Heart left ventricle (tissue), 16 donors: ENCODE data around the gene GP2. TPM values are rescaled to one million over a fixed set of nuclear protein-coding genes. Genes with fewer than 3 reads are reported as not detected.

Experiments used
- ATAC-seq, 4 donors: fragments of 200-7000 bp; cut with Tn5 transposase; one replicate each; pipeline ENCODE4 v1.9.1; 2020 to 2022; ENCODE audit warnings: moderate library complexity in 4 of 4, mild to moderate bottlenecking in 3 of 4, moderate number of reproducible peaks in 1 of 4
- DNase-seq, 5 donors: peaks; one replicate each; pipeline ENCODE4 v3.0.0-alpha.2; 2020
- H3K27ac ChIP-seq, 12 donors: fragments of 200-600 bp; sonication (generic) in 4 of 12; one replicate each; pipeline versions ENCODE4 v1.5.0 to v1.8.0; 2016 to 2022; ENCODE audit warnings: mild to moderate bottlenecking in 2 of 12
- H3K27me3 ChIP-seq, 9 donors: fragments of 200-600 bp; sonication (generic) in 2 of 9; one replicate each; pipeline versions ENCODE4 v1.5.1 to v1.8.0; 2016 to 2022; ENCODE audit warnings: mild to moderate bottlenecking in 3 of 9
- H3K36me3 ChIP-seq, 9 donors: fragments of 200-600 bp; sonication (generic) in 2 of 9; one replicate each; pipeline versions ENCODE4 v1.5.0 to v1.8.0; 2018 to 2022; ENCODE audit warnings: mild to moderate bottlenecking in 2 of 9
- H3K4me1 ChIP-seq, 12 donors: fragments of 200-600 bp; sonication (generic) in 4 of 12; one replicate each; pipeline versions ENCODE4 v1.5.0 to v1.8.0; 2016 to 2022; ENCODE audit warnings: mild to moderate bottlenecking in 3 of 12
- H3K4me3 ChIP-seq, 12 donors: fragments of 200-600 bp; sonication (generic) in 4 of 12; one replicate each; pipeline versions ENCODE4 v1.5.0 to v1.8.0; 2017 to 2022; ENCODE audit warnings: mild to moderate bottlenecking in 9 of 12, moderate library complexity in 4 of 12
- H3K9me3 ChIP-seq, 12 donors: fragments of 200-600 bp; sonication (generic) in 4 of 12; one replicate each; pipeline versions ENCODE4 v1.5.0 to v1.8.0; 2016 to 2022; ENCODE audit warnings: mild to moderate bottlenecking in 1 of 12
- POLR2A ChIP-seq, 2 donors: fragments of 450-650 bp; IDR thresholded peaks; one replicate each; pipeline ENCODE4 v1.6.1; 2017; ENCODE audit warnings: antibody characterized with exemption in 2 of 2, mild to moderate bottlenecking in 2 of 2, moderate library complexity in 2 of 2
- WGBS, 4 donors: extraction: QIAGEN DNeasy Blood & Tissue Kit in 2 of 4; methylation state at CpG; one replicate each; pipeline versions ENCODE4 v1.1.5 to v1.1.7; 2013 to 2018; 5-methylcytosine and 5-hydroxymethylcytosine counted together
- intact Hi-C, 10 donors: fragments of 100-400 bp; cut with DNase I; formaldehyde crosslinking; loops; one replicate each; pipeline versions ENCODE4 v1.11.1 to v1.14.2; 2022
- polyA plus RNA-seq, 2 donors: library from polyadenylated mRNA; stranded (reverse); fragments of 200-250 nt; gene quantifications; one replicate each; pipeline ENCODE4 v1.2.3, GENCODE V29; 2013
- total RNA-seq, 9 donors: library from RNA; depleted of rRNA in 2 of 9; stranded (reverse); fragments of >200 nt in 2 of 9; fragmentation: NEBNext Ultra II Directional in 3 of 9; extraction: Animal tissue kit (Norgen Biotek cat#: 25700) in 3 of 9; gene quantifications; one replicate each; pipeline versions ENCODE4 v1.1.0 to v1.2.4, GENCODE V29; 2016 to 2023
- TF ChIP-seq, protein P1 (sequence below), 12 donors: fragments of 200-600 bp; sonication (generic) in 4 of 12; IDR thresholded peaks; one replicate each; pipeline versions ENCODE4 v1.5.0 to v1.8.0; 2018 to 2022; ENCODE audit warnings: antibody characterized with exemption in 12 of 12, mild to moderate bottlenecking in 5 of 12
- donor health status: ischemic (EF 13 %, LVEDD 7.1; RV severe dilation, severe dysfunction).
- donor health status: healthy with polysubstance abuse.
- donor health status: DM: no; HTN: yes; CAD: no.
- donor health status: DM: no; HTN: no; CAD: no.
- donor health status: ischemic (EF 25% LVEDD 6.9; RV normal size, moderate dysfunction).
- donor health status: ischemic (EF 25% LVEDD 5.7; RV mildly dilated, moderate dysfunction).
- donor health status: healthy.
- donor health status: DM: yes; HTN: yes; CAD: no.
- donor health status: ischemic (EF 35%, LVEDD 5.7; RV mildly dilated, moderate dysfunction).
- donor health status: nonischemic (EF 11% LVEDD 7.7; RV severe dilation, severe dysfunction).
- donor health status: DM: yes; HTN: yes; CAD: no.
- donor health status: PGD.
- donor health status: ischemic (EF 29% LVEDD 5.4; RV normal size, mild dysfunction).
- donor health status: nonischemic (EF 23%, LVEDD 6.1; RV moderate dilation, normal function).

GP2 gene
- total and polyA plus RNA-seq, 11 donors, result 0.22 to 4.0 (median 2.5) TPM; not detected in 5

DNA sequence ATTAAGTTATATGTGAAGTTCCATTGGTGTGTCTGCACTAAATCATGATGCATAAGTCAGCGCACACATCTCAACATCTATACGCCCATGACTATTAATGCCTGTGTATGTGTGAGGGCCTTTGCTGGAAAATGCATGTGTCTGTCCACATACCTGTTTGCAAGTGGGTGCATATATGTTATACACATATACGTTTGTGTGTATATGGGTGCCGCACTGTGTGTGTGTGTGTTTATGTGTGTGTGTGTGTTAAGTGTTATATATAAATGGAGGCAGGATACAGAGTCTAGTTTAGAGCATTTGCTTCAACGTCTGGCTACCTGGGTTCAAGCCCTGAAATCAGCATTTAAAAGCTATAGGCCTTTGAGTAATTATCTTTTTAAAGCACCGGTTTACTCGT lies 19.5 kb downstream of the GP2 start:
- intact Hi-C loops, result no loop called here
- DNase-seq, result no peak
- Histone ChIP-seq H3K9me3 (peaks cover 0 to 4% (median 0%) of the 10 kb centered on the region in 12 donors), H3K36me3 (no peaks in the 10 kb centered on the region), H3K27ac (no peak overlapping the region), H3K27me3 (peaks cover 0 to 33% (median 0%) of the 10 kb centered on the region in 9 donors), H3K4me3 (no peak overlapping the region), H3K4me1 (no peaks in the 10 kb centered on the region)
- 81 to 95% (median 87%) methylated on average over 7 of the region's 7 CpGs for WGBS, 4 donors
- ATAC-seq, result no peak
- TF ChIP-seq POLR2A (IDR thresholded peaks at IDR 0.05), result no peak
- TF ChIP-seq, protein P1, sequence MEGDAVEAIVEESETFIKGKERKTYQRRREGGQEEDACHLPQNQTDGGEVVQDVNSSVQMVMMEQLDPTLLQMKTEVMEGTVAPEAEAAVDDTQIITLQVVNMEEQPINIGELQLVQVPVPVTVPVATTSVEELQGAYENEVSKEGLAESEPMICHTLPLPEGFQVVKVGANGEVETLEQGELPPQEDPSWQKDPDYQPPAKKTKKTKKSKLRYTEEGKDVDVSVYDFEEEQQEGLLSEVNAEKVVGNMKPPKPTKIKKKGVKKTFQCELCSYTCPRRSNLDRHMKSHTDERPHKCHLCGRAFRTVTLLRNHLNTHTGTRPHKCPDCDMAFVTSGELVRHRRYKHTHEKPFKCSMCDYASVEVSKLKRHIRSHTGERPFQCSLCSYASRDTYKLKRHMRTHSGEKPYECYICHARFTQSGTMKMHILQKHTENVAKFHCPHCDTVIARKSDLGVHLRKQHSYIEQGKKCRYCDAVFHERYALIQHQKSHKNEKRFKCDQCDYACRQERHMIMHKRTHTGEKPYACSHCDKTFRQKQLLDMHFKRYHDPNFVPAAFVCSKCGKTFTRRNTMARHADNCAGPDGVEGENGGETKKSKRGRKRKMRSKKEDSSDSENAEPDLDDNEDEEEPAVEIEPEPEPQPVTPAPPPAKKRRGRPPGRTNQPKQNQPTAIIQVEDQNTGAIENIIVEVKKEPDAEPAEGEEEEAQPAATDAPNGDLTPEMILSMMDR (IDR thresholded peaks at IDR 0.05), result no peak

DNA sequence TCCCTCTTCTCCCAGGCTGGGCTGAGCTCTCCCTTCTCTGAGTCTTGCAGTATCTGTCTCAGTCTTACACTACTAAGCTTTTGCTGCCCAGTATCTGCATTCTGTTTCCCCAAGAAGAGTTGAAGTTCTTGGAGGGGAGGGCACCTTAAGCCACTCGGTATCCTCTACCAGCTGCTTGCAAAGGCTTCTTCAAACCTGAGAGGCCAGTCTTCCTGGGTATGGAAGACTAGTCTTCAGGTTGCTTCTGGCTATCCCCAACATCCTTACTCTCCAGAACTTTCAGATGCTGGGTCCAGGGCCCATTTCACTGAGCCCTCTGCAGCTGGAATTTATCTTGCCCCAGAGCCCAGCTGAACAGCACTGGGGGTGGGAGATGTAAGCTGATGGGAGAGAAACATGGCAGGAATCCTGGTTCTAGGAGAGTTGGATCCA lies 20.1 kb downstream of the GP2 start:
- WGBS, 4 donors, result 50 to 64% (median 59%) methylated on average over 1 of the region's 1 CpG
- ATAC-seq, result no peak
- Histone ChIP-seq H3K4me3 (no peak overlapping the region), H3K27me3 (peaks cover 0 to 33% (median 0%) of the 10 kb centered on the region in 9 donors), H3K4me1 (no peaks in the 10 kb centered on the region), H3K27ac (no peak overlapping the region), H3K9me3 (peaks cover 0 to 4% (median 0%) of the 10 kb centered on the region in 12 donors), H3K36me3 (no peaks in the 10 kb centered on the region)
- intact Hi-C loops, result no loop called here
- DNase-seq, result no peak
- TF ChIP-seq, protein P1 (IDR thresholded peaks at IDR 0.05), result no peak
- no peak for TF ChIP-seq POLR2A (IDR thresholded peaks at IDR 0.05)

DNA sequence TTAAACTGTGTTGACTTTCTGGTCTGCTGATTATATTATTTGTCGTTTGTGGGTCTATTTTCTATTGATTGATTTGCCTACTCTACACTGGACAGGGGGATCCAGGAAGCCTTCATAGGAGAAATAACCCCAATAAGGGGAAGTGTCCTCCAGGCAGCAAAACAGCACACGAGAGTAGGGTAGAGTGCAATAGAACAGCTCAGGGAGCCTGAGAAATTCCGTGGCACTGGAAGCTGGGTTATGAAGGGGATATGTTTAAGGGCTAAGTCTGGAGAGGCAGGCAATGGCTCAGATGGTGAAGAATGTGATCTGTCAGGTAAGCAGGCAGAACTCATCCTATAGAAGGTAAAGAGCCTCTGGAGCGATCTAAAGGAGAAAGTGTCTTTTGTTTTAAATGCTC lies 20.9 kb downstream of the GP2 start:
- H3K36me3 ChIP-seq, result no peaks in the 10 kb centered on the region
- no peak for TF ChIP-seq POLR2A (IDR thresholded peaks at IDR 0.05)
- TF ChIP-seq, protein P1 (IDR thresholded peaks at IDR 0.05), result no peak
- ATAC-seq (no peak), DNase-seq (no peak)
- peaks cover 0 to 33% (median 0%) of the 10 kb centered on the region in 9 donors for H3K27me3 ChIP-seq
- intact Hi-C loops, result no loop called here
- H3K4me1 ChIP-seq, result no peaks in the 10 kb centered on the region
- WGBS, 4 donors, result 51 to 64% (median 56%) methylated on average over 4 of the region's 4 CpGs
- H3K27ac ChIP-seq, result no peak overlapping the region
- H3K9me3 ChIP-seq, result peaks cover 0 to under 1% (median 0%) of the 10 kb centered on the region in 12 donors
- no peak overlapping the region for H3K4me3 ChIP-seq

DNA sequence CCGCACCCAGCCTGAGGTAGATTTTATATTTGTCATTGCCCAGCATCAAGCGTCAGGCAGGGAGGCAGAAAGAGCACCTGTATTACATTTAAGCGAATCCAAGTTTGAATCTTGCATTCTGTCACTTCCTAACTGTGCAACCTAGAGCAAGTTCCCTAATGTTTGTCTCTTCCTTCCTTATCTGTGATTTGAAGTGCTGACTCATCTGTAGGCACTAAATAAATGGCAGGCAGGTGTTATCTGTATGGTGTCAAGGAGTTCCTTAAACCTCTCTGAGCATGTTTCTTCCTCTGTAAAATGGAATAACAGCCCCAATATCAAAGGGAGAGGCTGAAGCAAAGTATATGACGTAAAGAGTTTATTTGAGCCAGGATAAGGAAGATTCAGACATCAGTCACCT lies 24.3 kb downstream of the GP2 start:
- WGBS, 4 donors, result 60 to 63% (median 62%) methylated on average over 4 of the region's 4 CpGs
- no peak overlapping the region for H3K27ac ChIP-seq
- no peaks in the 10 kb centered on the region for H3K4me1 ChIP-seq
- intact Hi-C loops, result loop anchor here in 5 of 10 donors (5.0 kb wide), 1 partner anchor 396 kb away; no protein-coding TSS in a partner anchor
- DNase-seq (no peak), ATAC-seq (no peak)
- TF ChIP-seq POLR2A (IDR thresholded peaks at IDR 0.05), result no peak
- TF ChIP-seq, protein P1 (IDR thresholded peaks at IDR 0.05), result no peak
- no peak overlapping the region for H3K4me3 ChIP-seq
- H3K36me3 ChIP-seq, result no peaks in the 10 kb centered on the region
- H3K27me3 ChIP-seq, result peaks cover 0 to 49% (median 0%) of the 10 kb centered on the region in 9 donors
- H3K9me3 ChIP-seq, result no peaks in the 10 kb centered on the region
